ENCODE data around the gene CRYGD.
"Not testable (repeated sequence)": the region's sequence is repeated elsewhere in the genome, so short reads cannot be mapped to it uniquely, and the experiment has no call there.

CRYGD gene

GRCh38 chr2:208124013-208124715, at the start of gene CRYGD:
CRYGD (minus strand) TSS chr2:208124524; CDS start chr2:208124473, 51 bp downstream.
- DNase-seq (ENCODE audit: low read depth in 1 of 2, low spot score in 1 of 2) = not testable (repeated sequence)

- no peak for DNase-seq (ENCODE audit: low read depth in 1 of 2, low spot score in 1 of 2)
Observed at GRCh38 chr2:208172125-208172524, 47.8 kb upstream of the CRYGD start.

GRCh38 chr2:208164951-208165755, 40.8 kb upstream of the CRYGD start:
- no peak for DNase-seq (ENCODE audit: low read depth in 1 of 2, low spot score in 1 of 2)

GRCh38 chr2:208163489-208163888, 39.2 kb upstream of the CRYGD start, which contains the start of gene CRYGA:
CRYGA (minus strand) TSS chr2:208163589; CDS start chr2:208163556, 33 bp downstream.
- DNase-seq (ENCODE audit: low read depth in 1 of 2, low spot score in 1 of 2) = no peak

DNA sequence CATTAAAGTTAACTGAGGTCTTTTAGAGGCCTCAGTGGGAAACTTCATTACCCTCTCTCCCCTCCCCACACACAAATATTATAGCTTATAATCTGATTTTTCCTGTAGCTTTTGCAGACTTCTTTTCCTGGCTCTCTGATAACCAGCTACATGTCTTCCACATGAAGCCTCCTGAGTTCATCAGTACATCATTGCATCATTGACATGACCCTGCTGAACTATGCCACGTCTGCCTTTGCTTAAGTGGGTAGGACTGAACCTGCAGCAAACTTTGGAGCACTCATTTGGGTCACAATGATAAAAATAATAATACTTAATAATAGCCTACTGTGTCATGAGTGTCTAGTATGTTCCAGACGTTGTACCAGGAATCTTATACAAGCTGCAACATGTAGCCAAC, 32.1 kb upstream of the CRYGD start:
- no peak for DNase-seq (ENCODE audit: low read depth in 1 of 2, low spot score in 1 of 2)

DNA sequence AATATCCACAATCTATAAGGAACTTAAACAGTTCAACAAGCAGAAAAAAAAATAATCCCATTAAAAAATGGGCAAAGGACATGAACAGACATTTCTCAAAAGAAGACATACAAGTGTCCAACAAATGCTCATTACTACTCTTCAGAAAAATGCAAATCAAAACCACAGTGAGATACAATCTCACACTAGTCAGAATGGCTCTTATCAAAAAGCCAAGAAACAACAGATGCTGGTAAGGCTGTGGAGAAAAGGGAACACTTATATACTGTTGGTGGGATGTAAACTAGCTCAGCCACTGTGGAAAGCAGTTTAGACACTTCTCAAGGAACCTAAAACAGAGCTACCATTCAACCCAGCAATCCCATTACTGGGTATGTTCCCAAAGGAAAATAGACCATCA, 28.8 kb upstream of the CRYGD start:
- no peak for DNase-seq (ENCODE audit: low read depth in 1 of 2, low spot score in 1 of 2)

GRCh38 chr2:208150956-208151355, 26.6 kb upstream of the CRYGD start:
- DNase-seq (ENCODE audit: low read depth in 1 of 2, low spot score in 1 of 2) = no peak

DNA sequence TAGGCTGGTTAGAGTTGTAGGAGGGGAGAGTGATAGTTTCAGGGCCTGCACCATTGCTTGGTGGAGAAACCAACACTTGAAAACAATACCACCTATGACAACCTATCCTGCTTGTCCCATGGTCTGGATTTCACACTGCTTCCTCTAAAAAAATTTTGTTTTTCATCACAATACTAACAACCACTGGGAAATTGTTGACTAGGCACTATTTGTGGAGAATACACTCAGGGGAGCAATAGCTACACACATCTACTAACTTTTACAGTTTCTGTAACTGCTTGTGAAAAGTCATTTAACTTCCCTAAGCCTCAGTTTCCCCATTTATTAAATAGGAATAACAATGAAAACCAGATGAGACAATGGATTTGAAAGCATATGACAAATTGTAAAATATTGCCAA, 25.8 kb upstream of the CRYGD start:
- no peak for DNase-seq (ENCODE audit: low read depth in 1 of 2, low spot score in 1 of 2)

- DNase-seq (ENCODE audit: low read depth in 1 of 2, low spot score in 1 of 2) = no peak
Observed at GRCh38 chr2:208148803-208149202, 24.5 kb upstream of the CRYGD start.

GRCh38 chr2:208147759-208148158, 23.4 kb upstream of the CRYGD start:
- no peak for DNase-seq (ENCODE audit: low read depth in 1 of 2, low spot score in 1 of 2)

DNA sequence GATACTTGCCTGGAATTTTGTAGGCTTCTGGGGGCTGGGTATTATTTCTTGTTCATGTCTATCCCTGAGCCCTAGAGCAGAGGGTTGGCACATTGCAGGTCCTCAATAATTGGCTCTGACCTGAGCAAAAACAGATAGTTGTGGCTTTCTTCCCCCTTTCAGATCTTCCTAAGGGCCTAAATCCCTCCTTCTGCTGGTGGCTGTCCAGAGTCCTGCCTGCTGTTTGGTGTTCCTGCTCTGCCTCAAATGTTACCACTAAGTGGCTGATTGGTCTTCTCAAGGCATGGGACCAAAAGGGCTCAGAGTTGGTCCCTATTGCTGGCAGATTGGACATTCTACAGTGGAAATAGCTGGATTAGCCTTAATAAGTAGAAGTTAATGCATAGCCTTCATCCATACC, 22.7 kb upstream of the CRYGD start:
- no peak for DNase-seq (ENCODE audit: low read depth in 1 of 2, low spot score in 1 of 2)

GRCh38 chr2:208146006-208146405, 21.7 kb upstream of the CRYGD start, which contains the start of gene CRYGB:
CRYGB (minus strand) TSS chr2:208146158; CDS start chr2:208146120, 38 bp downstream.
- no peak for DNase-seq (ENCODE audit: low read depth in 1 of 2, low spot score in 1 of 2)

- DNase-seq (ENCODE audit: low read depth in 1 of 2, low spot score in 1 of 2) = no peak
Observed at GRCh38 chr2:208142925-208143799, 18.8 kb upstream of the CRYGD start.

GRCh38 chr2:208142240-208142924, 18.1 kb upstream of the CRYGD start:
- no peak for DNase-seq (ENCODE audit: low read depth in 1 of 2, low spot score in 1 of 2)

GRCh38 chr2:208139447-208139846, 15.1 kb upstream of the CRYGD start:
- no peak for DNase-seq (ENCODE audit: low read depth in 1 of 2, low spot score in 1 of 2)

GRCh38 chr2:208138334-208138733, 14.0 kb upstream of the CRYGD start:
- not testable (repeated sequence) for DNase-seq (ENCODE audit: low read depth in 1 of 2, low spot score in 1 of 2)

DNA sequence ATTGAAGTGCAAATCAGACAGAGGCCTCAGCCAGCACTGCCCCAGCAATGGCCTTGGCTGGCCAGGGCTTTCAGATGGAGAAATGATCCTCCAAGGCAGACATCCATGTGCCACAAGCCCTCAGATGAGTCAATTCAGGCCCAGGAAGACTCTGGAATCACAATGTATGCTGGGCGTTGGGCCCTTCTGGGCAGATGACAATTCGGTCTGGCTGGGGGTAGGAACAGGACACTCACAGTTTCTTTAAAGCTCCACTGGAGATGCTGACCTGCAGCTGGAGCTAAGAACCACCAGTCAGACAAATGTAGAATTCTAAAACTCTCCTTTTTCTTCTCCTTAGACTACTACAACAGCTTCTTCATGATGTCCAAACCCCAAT, 12.4 kb upstream of the CRYGD start:
- no peak for DNase-seq (ENCODE audit: low read depth in 1 of 2, low spot score in 1 of 2)

DNA sequence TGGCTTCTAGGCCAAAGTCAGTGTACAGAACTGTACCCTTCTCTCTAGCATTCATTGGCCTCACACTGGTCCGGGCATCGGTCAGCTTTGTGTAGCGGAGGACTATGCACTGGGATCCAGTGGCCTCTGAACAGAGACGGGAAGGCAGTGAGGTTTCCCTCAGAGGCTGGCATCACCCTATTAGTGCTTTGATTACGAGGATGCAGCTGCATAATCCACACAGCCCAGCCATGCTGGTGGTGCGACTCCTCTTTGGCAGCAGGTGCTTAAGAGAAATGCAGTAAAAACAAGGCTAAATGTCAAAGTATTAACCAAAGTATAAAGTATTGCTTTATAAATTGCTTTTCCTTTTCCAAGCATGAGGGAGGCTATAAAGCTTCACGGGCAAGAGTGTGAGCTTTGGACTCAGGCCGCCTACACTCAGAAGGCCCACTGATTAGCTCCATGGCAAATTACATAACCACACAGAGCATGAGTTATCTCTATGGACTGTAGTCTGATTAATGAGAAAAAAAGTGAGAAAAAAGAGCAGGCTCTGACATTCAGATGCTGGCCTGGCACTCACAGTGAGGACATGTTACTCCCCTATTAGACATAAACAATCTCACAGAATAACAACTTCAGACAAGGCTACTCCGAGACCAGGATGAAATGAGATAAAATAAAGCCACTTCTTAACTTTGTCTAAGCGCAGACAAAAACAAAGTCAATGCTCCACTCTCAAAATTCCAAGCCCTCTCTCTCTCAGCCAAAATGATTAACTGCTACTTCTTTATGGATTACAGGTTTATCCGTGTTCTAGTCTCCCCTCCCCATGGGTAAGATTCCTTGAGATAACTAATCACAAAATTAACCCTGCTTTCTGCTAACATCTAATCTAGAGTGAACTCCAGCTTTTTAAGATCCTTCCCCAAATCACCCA, 11.7 kb upstream of the CRYGD start:
- no peak for DNase-seq (ENCODE audit: low read depth in 1 of 2, low spot score in 1 of 2)

- no peak for DNase-seq (ENCODE audit: low read depth in 1 of 2, low spot score in 1 of 2)
Observed at GRCh38 chr2:208134928-208135586, 10.7 kb upstream of the CRYGD start.
